ENCODE data around the gene PNCK. TPM values are rescaled to one million over a fixed set of nuclear protein-coding genes. Genes with fewer than 3 reads are reported as not detected.

The PNCK gene
- total and polyA plus RNA-seq, 2 experiments from 2014 or later, result 3.5 to 11.9 TPM

DNA sequence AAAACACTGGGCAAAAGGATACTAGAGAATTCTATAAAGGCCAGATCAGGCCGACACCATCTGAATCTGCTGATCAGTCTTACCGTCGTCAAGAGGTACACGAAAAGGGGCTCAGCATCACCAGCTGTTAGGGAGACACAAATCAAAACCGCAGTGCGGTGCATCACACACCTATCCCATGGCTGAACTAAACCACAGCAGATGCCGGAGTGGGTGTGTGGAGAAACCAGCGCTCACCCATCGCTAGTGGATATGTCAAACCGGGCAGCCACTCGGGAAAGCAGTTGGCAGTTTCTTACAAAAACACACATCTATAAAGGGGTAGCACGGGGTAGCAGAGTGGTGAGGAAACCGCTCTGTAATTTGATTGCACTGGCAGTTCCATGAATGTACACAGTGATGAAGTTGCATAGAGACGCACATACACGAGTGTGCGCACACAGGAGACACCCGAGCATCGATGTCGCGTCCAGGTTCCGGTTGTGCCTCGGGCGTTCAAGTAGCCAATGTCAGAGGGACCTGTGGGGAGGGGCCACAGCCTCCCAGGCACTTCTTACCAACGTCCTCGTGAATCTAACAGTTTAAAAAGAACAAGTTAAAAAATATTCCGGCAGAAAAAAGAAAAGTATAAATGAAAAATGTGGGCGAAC is 51.5 kb downstream of the PNCK start:
- Mint-ChIP-seq H3K27me3 (ENCODE audit: insufficient read depth, low read depth, poor library complexity) (peaks cover 8% of the 10 kb centered on the region), H3K36me3 (ENCODE audit: low read depth) (no peaks in the 10 kb centered on the region)

More for the DNA sequence above, 51.5 kb downstream of the PNCK start:
- H3K4me1 ChIP-seq (ENCODE audit: insufficient read depth), result no peaks in the 10 kb centered on the region
- ATAC-seq (no peak), DNase-seq (ENCODE audit: low spot score) (no peak)
- H3K4me2 ChIP-seq, result no peak overlapping the region
- TF ChIP-seq NANOG (IDR thresholded peaks at IDR 0.05; ENCODE audit: borderline replicate concordance), result no peak
- TF ChIP-seq ZNF331 (CRISPR knock-in tag; IDR thresholded peaks at IDR 0.05; ENCODE audit: low read depth), result no peak
- TF ChIP-seq CTCF (conservative IDR thresholded peaks at IDR 0.05; ENCODE audit: low read depth in 2 of 2), result no peak
- TF ChIP-seq EZH2 (IDR thresholded peaks at IDR 0.05; ENCODE audit: low read depth, unreplicated experiment), result no peak
- no peak for TF ChIP-seq REST (IDR thresholded peaks at IDR 0.05; ENCODE audit: unreplicated experiment)
- TF ChIP-seq, protein P1, sequence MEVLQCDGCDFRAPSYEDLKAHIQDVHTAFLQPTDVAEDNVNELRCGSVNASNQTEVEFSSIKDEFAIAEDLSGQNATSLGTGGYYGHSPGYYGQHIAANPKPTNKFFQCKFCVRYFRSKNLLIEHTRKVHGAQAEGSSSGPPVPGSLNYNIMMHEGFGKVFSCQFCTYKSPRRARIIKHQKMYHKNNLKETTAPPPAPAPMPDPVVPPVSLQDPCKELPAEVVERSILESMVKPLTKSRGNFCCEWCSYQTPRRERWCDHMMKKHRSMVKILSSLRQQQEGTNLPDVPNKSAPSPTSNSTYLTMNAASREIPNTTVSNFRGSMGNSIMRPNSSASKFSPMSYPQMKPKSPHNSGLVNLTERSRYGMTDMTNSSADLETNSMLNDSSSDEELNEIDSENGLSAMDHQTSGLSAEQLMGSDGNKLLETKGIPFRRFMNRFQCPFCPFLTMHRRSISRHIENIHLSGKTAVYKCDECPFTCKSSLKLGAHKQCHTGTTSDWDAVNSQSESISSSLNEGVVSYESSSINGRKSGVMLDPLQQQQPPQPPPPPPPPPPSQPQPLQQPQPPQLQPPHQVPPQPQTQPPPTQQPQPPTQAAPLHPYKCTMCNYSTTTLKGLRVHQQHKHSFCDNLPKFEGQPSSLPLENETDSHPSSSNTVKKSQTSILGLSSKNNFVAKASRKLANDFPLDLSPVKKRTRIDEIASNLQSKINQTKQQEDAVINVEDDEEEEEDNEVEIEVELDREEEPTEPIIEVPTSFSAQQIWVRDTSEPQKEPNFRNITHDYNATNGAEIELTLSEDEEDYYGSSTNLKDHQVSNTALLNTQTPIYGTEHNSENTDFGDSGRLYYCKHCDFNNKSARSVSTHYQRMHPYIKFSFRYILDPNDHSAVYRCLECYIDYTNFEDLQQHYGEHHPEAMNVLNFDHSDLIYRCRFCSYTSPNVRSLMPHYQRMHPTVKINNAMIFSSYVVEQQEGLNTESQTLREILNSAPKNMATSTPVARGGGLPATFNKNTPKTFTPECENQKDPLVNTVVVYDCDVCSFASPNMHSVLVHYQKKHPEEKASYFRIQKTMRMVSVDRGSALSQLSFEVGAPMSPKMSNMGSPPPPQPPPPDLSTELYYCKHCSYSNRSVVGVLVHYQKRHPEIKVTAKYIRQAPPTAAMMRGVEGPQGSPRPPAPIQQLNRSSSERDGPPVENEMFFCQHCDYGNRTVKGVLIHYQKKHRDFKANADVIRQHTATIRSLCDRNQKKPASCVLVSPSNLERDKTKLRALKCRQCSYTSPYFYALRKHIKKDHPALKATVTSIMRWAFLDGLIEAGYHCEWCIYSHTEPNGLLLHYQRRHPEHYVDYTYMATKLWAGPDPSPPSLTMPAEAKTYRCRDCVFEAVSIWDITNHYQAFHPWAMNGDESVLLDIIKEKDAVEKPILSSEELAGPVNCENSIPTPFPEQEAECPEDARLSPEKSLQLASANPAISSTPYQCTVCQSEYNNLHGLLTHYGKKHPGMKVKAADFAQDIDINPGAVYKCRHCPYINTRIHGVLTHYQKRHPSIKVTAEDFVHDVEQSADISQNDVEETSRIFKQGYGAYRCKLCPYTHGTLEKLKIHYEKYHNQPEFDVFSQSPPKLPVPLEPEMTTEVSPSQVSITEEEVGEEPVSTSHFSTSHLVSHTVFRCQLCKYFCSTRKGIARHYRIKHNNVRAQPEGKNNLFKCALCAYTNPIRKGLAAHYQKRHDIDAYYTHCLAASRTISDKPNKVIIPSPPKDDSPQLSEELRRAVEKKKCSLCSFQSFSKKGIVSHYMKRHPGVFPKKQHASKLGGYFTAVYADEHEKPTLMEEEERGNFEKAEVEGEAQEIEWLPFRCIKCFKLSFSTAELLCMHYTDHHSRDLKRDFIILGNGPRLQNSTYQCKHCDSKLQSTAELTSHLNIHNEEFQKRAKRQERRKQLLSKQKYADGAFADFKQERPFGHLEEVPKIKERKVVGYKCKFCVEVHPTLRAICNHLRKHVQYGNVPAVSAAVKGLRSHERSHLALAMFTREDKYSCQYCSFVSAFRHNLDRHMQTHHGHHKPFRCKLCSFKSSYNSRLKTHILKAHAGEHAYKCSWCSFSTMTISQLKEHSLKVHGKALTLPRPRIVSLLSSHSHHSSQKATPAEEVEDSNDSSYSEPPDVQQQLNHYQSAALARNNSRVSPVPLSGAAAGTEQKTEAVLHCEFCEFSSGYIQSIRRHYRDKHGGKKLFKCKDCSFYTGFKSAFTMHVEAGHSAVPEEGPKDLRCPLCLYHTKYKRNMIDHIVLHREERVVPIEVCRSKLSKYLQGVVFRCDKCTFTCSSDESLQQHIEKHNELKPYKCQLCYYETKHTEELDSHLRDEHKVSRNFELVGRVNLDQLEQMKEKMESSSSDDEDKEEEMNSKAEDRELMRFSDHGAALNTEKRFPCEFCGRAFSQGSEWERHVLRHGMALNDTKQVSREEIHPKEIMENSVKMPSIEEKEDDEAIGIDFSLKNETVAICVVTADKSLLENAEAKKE (CRISPR knock-in tag; IDR thresholded peaks at IDR 0.05), result no peak
- TF ChIP-seq JUNB (IDR thresholded peaks at IDR 0.05; ENCODE audit: unreplicated experiment), result no peak
- TF ChIP-seq ZNF114 (CRISPR knock-in tag; IDR thresholded peaks at IDR 0.05), result no peak
- TF ChIP-seq, protein P2, sequence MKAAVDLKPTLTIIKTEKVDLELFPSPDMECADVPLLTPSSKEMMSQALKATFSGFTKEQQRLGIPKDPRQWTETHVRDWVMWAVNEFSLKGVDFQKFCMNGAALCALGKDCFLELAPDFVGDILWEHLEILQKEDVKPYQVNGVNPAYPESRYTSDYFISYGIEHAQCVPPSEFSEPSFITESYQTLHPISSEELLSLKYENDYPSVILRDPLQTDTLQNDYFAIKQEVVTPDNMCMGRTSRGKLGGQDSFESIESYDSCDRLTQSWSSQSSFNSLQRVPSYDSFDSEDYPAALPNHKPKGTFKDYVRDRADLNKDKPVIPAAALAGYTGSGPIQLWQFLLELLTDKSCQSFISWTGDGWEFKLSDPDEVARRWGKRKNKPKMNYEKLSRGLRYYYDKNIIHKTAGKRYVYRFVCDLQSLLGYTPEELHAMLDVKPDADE (IDR thresholded peaks at IDR 0.05), result no peak
- no peak for TF ChIP-seq POLR2AphosphoS5 (IDR thresholded peaks at IDR 0.05; ENCODE audit: low read depth)
- no peak for TF ChIP-seq EZH2phosphoT487 (IDR thresholded peaks at IDR 0.05; ENCODE audit: unreplicated experiment)
- no peak for TF ChIP-seq CREB1 (CRISPR knock-in tag; IDR thresholded peaks at IDR 0.05; ENCODE audit: low read depth)
- no peak for TF ChIP-seq STAT1 (IDR thresholded peaks at IDR 0.05; ENCODE audit: unreplicated experiment)
- no peak overlapping the region for H3K27ac ChIP-seq (ENCODE audit: low read depth)
- no peaks in the 10 kb centered on the region for H3F3A ChIP-seq (replicated peaks; ENCODE audit: low read depth)
- no peak overlapping the region for H2AFZ ChIP-seq
- no peaks in the 10 kb centered on the region for H3K9me2 ChIP-seq (ENCODE audit: insufficient read depth)
- no peak overlapping the region for H3K4me3 ChIP-seq
- H3K79me2 ChIP-seq (replicated peaks; ENCODE audit: insufficient read depth), result no peaks in the 10 kb centered on the region
- H4K20me1 ChIP-seq (replicated peaks; ENCODE audit: insufficient read depth), result no peaks in the 10 kb centered on the region
- peaks cover 2% of the 10 kb centered on the region; the same call in 1 of the 3 replicates for H3K4me1 Mint-ChIP-seq
- no peak overlapping the region for H3K4me3 Mint-ChIP-seq
- no peaks in the 10 kb centered on the region for H3K36me3 ChIP-seq (ENCODE audit: insufficient read depth)
- H3K27me3 ChIP-seq (ENCODE audit: insufficient read depth), result no peaks in the 10 kb centered on the region
- H3K27ac Mint-ChIP-seq, result no peak overlapping the region
- no peaks in the 10 kb centered on the region for H3K9me3 Mint-ChIP-seq

Measured in GM23338 (cell line).